ENCODE measurements around the gene RGPD8.

RGPD8 gene

GRCh38 chr2:112321375-112322320 lies 111.8 kb downstream of the RGPD8 start:
- DNase-seq, result peak; percentile 23

All from fibroblast of skin of right quadriceps (primary cell).